ENCODE results near the gene POLRMT.
"Not testable (repeated sequence)": the region's sequence is repeated elsewhere in the genome, so short reads cannot be mapped to it uniquely, and the experiment has no call there.

POLRMT gene

DNA sequence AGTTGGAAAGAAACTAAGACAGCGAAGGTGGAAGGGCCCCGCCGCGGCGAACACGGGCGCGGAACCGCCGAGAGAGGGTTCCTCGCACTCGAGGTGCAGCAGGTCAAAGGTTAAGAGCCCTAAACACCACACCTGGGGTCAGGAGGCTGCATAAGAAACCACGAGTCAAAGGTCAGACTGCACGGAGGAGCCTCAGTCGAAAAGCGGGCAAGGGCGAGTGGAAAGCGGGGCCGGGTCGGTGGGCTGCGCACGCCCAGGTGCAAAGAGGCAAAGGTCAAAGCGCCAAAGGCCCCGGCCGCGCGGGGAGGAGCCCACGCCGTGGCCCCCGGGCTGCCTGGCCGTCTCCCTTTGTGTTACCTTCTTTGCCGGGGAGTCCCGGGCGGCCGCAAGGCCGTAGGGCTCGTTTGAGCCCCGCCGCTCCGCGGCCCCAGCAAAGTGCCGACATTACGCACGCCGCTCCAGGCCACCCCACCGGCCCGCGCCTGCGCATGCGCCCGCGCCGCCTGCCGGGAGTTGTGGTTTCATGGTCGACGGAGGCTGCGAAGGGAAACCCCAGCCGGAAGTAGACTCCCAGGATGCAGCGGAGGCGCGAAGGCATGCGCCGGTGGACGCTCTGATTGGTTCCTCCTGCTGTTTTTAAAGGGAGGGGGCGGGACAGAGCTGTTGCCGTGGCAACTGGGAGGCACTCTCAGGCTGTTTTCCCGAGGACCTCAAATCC, at the start of gene POLRMT:
Gene POLRMT (minus strand): TSS at position 470 of the 718 bp plus-strand sequence. CDS start 25 bp downstream, at position 445.
- peak; percentile 86 for DNase-seq

DNA sequence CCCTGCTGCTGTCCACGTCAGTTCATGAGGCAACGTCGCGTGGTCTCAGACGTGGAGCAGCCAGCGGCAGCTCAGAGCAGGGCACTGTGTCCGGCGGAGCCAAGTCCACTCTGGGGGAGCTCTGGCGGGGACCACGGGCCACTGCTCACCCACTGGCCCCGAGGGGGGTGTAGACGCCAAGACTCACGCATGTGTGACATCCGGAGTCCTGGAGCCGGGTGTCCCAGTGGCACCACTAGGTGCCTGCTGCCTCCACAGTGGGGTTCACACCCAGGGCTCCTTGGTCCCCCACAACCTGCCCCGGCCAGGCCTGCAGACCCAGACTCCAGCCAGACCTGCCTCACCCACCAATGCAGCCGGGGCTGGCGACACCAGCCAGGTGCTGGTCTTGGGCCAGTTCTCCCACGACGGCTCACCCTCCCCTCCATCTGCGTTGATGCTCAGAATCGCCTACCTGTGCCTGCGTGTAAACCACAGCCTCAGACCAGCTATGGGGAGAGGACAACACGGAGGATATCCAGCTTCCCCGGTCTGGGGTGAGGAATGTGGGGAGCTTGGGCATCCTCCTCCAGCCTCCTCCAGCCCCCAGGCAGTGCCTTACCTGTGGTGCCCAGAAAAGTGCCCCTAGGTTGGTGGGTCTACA, 49.5 kb upstream of the POLRMT start:
- no peak for DNase-seq

DNA sequence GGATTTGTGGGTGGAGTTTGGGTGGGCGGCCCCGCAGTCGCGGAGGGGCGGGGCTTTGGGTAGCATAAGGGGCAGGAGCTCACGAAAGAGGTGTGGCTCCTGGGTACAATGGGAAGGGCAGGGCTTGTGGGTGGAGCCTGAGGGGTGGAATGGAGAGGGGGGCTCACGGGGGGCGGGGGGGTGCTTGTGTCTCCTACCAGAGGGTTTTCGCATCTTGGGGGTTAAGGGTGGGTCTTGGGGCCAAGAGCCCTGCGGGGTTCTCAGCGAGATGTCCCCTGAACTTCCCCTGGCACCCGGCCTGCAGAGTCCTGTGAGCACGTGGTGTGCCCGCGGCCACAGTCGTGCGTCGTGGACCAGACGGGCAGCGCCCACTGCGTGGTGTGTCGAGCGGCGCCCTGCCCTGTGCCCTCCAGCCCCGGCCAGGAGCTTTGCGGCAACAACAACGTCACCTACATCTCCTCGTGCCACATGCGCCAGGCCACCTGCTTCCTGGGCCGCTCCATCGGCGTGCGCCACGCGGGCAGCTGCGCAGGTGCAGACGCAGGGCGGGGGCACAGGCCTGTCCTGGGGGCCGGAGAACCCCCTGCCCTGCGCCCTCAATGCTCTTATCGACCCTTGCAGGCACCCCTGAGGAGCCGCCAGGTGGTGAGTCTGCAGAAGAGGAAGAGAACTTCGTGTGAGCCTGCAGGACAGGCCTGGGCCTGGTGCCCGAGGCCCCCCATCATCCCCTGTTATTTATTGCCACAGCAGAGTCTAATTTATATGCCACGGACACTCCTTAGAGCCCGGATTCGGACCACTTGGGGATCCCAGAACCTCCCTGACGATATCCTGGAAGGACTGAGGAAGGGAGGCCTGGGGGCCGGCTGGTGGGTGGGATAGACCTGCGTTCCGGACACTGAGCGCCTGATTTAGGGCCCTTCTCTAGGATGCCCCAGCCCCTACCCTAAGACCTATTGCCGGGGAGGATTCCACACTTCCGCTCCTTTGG, 48.0 kb upstream of the POLRMT start:
- peak; percentile 70 for DNase-seq

DNA sequence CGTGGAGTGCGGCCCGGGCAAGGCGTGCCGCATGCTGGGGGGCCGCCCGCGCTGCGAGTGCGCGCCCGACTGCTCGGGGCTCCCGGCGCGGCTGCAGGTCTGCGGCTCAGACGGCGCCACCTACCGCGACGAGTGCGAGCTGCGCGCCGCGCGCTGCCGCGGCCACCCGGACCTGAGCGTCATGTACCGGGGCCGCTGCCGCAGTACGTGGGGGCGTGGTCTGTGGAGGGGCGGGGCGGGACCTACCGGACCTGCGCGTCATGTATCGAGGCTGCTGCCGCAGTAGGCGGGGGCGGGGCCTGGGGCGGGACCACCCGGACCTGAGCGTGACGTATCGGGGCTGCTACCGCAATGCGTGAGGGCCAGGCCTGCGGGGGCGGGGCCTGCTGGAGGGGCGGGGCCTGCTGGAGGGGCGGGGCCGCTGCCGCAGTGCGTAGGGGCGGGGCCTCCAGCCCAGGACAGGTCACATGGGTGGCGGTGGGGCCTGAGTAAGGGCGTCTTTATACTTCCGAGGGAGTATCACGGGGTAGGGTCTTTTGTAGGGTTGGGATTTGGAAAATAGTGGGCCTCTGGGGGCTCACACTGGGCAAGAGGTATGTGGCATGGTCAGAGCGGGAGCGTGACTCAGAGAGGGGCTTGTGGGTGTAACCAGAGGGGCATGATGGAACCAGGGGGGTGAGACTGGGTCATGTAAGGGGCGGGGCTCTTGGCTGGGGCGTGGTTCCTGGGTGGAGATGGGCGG, 47.1 kb upstream of the POLRMT start:
- DNase-seq: peak; percentile 99

DNA sequence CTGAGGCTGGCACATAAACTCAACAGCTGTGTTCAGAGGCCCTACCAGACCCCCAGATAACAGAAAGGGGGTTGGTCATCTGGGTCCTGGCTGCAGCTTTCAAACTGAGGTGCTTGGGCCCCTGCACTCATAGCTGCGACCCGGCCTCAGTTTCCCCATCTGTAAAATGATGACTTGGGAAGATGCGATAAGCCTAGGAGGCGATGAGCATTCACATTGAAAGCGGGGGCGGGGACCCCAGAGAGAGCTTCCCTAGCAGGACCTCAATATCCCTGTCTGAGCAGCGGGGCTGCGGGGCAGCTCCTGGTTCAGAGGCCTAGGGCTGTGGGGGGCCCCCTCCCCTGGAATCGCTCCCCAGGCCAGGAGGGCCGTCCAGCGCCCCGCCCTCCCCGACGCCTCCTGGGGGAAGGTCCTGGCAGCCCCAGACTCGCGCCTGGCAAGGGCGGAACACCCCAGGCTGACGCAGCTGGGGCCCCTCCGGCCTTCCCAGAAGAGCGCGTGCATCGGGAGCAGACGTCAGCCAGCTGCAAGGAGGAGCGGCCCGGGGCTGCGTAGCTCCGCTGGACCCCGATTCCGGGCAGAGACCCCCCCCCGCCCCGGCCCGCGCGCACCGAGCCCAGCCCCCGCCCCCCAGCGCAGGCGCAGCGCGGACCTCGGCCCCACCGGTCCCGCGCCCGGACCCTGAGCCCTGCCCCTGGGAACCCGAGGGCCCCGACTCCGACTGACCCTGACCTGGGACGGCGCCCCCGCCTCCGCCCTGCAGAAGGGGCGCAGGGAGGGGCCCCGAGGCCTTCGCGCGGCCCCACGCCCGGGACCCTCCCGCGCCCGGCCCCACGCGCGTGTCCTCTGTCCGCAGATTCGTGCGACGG, 46.3 kb upstream of the POLRMT start:
- no peak for DNase-seq

DNA sequence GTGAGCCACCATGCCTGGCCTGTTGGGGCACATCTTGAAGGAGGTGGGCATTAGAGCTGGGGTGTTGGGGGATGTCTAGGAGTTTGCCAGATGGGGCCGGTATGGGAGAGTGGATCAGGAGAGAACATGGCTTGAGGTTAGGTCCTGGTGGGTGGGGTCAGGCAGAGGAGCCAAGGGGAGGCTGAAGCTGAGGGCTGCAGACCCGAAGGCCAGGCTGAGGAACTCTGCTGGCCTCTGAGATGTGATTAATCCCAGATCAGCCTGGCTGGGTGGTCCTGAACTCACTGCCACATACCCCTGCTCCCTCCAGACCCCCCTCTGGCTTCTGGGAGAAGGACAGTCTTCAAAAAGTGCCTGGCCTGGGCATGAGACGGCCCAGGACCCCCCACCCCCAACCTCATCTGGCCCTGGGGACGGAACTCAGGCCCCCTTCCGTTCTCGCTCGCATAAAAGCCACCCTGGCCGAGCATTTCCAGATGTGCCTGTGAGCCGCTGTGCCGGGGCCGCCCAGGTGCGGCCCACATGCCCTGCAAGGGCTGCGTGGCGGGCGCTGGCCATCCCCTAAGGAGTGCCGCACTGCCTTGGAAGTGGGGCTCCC, 45.6 kb upstream of the POLRMT start:
- DNase-seq: no peak

DNA sequence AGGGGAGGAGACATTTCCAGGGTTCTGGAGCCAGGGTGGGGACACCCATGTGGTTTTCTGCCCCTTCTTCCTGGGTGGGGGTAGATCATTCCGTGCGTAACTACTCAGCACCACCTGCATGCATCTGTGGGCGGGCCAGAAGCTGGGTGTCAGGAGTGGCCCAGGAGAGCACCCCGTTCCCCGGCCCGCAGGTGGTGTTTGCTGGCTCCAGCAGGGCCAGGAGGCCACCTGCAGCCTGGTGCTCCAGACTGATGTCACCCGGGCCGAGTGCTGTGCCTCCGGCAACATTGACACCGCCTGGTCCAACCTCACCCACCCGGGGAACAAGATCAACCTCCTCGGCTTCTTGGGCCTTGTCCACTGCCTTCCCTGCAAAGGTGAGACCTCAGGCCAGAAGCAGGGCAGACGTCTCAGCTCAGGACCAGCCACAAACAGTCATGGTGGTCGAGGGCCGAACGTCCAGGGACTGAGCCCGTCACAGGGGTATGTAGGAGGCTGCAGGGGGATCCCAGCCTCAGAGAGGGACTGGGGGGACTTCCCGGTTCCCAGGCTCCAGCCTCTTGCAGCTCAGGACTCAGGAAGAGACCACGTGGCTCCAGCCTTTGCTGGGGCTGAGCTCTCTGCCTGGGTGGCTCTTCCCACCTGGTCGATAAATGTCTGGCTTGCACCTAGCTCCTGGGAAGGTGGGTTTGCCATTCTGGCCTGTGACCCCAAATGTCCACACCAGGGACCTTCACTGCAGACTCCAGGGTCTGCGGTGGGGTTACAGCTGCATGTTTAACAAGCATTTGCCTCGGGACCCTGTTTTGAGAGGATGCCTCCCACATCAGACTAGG, 44.5 kb upstream of the POLRMT start:
- no peak for DNase-seq

DNA sequence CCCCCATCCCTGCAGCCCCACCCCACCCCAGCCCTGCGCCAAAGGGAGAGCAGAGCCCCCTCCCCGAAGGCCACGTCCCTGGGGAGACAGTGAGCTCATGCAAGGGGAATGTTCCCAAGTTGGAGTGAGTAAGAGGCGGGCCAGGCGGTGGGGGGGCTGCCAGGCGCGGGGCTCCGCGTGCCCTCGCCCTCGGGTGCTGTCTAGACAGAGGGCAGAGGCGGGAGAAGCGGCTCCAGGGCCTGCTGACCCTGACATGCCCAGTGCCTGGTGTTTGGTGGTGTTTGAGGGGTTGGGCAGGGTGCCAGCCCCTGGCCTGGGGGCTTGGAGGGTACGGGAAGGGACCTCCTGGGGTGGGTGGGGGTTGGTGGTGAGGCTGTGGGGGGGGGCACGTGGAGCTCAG, 43.9 kb upstream of the POLRMT start:
- DNase-seq: no peak

DNA sequence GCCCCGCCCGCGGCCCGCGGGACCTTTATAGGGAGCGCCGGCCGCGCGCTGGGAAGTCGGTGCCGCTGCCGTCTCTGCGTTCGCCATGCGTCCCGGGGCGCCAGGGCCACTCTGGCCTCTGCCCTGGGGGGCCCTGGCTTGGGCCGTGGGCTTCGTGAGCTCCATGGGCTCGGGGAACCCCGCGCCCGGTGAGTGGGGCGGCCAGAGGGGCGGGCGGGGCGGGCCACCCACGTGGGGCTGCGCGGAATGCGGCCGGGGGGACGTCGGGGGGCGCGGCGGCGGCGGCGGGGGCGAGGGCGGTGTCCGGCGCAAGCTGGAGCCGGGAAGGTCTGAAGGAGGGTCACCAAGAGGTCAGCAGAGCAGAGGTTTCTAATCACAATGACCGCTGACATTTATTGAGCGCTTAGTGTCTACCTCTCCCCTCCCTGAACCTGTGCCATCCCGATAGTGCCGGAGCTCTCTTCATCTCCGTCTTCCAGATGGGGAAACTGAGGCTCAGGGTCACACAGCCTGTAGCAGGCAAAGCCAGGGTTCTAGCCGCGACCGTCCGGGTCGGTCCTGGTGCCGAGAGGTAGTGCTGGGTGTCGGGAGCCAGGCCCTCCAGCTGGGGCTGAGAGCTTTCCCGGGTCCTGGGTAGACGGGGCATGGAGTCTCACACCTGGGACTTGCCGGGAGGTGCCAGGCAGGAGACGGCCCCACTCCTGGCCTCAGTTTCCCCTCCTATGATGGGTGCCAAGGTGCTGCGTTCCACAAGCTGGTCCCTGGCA, 43.2 kb upstream of the POLRMT start, which contains the start of gene FSTL3:
Gene FSTL3 (plus strand): TSS at position 54 of the 767 bp plus-strand sequence. CDS start 32 bp downstream, at position 86.
- no peak for DNase-seq

DNA sequence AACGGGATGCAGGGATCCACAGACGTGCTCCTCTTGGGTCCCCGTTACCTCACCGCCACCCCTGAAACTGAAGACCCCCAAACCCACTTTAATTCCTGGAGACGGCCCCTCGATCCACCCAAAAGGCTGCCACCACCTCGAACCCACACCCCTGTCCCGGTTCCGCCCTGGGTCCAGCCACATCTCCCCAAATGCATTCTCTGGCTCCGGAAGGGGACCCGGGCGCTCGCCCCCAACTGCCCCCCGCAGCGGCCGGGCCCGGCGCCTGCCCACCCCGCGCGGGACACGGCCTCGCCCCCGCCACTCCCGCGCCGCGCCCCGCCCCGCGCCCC, 42.6 kb upstream of the POLRMT start:
- DNase-seq: no peak

DNA sequence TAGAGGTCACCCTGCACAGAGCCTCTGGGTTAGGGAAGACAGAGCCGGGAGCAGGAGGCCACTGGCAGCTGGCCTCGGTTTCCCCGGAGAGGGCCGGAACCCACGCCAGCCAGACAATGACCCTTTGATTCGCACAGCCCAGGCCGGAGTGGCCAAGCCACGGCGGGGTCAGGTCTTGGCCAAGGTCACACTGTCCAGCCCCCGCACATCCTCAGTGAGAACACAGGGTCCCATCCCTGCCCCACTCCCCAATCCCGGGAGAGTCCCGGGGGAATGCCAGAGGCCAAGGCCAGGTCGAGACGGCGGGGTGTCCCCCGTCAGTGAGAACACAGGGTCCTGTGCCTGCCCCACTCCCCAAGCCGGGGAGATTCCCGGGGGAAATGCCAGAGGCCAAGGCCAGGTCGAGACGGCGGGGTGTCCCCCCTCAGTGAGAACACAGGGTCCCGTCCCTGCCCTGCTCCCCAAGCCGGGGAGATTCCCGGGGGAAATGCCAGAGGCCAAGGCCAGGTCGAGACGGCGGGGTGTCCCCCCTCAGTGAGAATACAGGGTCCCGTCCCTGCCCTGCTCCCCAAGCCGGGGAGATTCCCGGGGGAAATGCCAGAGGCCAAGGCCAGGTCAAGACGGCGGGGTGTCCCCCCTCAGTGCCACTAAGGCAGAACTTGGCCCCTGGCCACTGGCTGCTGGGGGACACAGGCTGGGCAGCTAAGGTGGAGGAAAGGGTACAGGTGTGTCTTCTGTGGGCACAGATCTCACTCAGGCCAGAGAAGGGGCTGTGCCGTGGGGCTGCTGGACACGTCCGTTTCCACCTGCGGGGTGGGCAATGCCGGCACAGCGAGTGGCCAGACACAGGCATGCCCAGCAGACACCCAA, 41.2 kb upstream of the POLRMT start:
- DNase-seq: no peak

DNA sequence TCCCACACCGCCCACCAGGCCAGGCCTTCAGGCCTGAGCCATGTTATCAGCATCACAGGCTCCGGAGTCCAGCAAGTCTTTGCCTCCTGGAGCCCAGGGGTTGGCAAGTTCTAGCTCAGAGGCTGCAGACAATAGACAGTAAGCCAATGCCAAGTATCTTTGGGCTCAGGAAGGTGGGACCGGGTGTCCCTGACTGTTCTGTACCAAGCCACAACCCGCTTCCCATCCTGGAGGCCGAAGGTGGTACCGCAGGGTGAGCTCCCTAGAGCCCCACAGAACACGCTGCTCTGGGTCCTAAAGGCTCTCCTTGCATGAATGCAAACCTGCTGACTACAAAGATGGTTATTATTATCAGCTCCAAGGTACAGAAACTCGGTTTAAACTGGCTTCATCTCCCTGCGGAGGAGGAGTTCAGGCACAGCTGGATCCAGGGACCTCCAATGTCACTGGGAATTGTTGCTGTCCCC, 37.3 kb upstream of the POLRMT start:
- DNase-seq: no peak

DNA sequence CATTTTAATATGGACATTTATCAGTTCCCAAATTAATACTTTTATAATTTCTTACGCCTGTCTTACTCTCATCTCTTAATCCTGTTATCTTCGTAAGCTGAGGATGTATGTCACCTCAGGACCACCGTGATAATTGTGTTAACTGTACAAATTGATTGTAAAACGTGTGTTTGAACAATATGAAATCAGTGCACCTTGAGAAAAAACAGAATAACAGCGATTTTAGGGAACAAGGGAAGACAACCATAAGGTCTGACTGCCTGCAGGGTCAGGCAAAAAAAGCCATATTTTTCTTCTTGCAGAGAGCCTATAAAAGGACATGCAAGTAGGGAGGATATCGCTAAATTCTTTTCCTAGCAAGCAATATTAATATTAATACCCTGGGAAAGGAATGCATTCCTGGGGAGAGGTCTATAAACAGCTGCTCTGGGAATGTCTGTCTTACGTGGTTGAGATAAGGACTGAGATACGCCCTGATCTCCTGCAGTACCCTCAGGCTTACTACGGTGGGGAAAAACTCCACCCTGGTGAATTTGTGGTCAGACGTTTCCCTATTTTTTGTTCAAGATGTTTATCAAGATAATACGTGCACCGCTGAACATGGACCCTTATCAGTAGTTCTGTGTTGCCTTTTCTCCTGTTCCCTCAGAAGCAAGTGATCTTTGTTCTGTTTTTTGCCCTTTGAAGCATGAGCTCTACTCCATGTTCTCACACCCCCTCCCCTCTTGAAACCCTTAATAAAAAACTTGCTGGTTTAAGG, 35.5 kb upstream of the POLRMT start:
- not testable (repeated sequence) for DNase-seq

DNA sequence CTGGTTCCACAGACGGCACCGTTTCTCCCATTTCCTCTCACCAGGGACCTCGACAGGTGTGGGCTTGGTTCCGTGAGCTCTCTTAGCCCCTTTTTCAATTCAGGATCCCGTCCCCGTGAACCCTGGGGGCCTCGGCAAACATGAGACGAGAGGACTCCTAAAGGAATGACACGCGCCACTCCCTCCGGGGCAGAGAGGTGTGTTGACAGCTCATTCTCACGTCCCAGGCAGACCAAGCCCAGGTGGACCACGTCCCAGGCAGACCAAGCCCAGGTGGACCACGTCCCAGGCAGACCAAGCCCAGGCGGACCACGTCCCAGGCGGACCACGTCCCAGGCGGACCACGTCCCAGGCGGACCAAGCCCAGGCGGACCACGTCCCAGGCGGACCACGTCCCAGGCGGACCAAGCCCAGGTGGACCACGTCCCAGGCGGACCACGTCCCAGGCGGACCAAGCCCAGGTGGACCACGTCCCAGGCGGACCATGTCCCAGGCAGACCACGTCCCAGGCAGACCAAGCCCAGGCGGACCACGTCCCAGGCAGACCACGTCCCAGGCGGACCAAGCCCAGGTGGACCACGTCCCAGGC, 33.7 kb upstream of the POLRMT start:
- not testable (repeated sequence) for DNase-seq

DNA sequence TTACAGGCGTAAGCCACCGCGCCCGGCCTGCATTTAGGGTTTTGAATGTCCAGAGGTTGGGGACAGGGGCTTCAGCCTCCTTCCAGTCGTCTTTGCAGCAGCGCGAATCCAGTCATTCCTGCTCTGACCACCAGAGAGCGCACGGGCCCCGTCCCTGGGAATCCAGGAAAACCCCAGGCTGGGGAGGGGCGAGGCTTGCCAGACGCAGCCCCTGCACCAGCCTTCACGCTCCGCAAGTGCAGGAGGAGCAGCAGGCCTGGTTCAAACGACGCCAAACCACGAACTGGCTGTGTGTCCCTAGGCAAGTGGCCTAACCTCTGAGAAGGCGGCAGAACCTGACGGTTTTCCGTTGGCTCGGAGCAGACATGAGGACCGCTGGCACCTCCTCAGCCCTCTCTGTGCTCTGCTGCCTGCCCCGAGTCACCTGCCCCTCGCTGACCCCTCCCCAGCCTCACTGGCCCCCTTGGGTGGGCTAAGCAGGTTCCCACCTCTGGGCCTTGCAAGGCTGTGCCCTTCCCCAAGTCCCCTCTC, 31.6 kb upstream of the POLRMT start:
- peak; percentile 51 for DNase-seq

DNA sequence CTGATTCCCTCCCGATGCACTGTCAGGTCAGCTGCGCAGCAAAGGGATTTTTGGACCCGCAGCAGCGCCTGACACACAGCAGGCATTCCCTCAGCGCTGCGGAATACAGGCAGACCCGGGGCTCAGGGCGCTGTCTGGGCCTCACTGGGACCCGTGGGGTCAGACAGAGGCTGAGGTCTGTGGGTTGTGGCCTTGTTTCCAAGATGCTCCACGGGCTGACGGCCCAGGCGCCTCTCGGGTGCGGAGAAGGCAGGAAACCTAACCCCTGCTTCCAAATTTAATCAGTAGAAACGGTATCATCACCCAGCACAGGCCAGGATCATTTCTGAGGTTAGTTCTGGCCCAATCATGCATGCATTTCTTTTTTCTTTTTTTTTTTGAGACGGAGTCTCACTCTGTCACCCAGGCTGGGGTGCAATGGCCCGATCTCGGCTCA, 30.4 kb upstream of the POLRMT start:
- no peak for DNase-seq
